NCI-H2171 (cell line): ENCODE data around the gene EMC10.
A peak's percentile ranks its signal among the peaks of the same experiment; 100 is the strongest.

Experiments used
- DNase-seq: peaks from one replicate; lab custom pipeline; 2025; lab: John Stamatoyannopoulos, UW

The EMC10 gene

DNA sequence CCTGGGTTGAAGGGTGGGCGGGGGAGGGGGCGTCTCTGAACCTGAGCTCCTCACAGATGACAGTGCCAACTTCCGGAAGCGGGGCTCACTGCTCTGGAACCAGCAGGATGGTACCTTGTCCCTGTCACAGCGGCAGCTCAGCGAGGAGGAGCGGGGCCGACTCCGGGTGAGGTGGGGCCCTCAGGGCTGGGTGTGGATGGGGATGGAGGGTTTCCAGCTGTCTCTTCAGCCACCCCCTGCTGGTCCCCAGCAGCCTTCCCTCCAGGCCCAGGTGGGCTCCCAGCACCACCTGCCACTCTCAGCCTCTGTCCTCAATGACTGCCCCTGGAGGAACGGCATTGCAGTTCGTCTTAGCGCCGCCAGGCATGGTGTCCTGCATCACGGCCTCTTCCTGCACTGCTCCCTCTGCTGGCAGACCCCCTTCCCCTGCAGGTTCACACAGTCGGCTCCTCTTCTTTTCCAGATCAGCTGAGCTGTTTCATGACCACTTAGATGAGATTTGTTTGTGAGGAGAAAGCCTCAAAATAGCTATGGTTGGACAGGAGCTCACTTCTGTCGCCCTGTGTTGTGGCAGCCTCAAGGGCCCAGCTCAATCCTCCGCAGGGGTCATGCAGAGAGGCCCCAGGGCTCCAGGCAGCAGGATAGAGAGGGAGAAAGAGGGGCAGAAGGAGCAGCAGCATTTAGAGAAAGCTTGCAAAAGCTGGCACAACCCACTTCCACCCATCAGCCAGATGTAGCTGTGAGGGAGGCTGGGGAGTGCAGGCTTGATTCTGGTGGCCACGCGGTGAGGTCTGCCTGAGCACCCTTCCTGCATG, 2.8 kb downstream of the EMC10 start:
- no peak for DNase-seq

DNA sequence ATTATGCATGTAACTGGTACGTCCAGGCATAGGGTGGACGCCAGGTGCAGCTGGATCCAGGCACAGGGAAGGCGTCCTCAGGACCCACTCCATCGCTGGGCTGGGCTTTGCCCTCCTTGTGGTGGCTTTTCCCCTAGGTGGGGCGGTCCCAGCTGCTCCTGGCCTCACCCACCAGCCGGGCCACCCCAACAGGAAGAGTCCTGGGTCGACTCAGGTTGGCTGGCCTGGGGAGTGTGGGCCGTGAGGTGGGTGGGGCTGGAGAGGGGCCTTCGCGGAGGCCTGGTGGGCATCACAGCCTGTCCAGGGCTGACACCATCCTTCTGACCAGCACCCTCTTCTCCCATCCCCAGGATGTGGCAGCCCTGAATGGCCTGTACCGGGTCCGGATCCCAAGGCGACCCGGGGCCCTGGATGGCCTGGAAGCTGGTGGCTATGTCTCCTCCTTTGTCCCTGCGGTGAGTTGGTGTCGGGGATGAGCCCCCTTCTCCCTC, 3.5 kb downstream of the EMC10 start:
- DNase-seq: no peak

DNA sequence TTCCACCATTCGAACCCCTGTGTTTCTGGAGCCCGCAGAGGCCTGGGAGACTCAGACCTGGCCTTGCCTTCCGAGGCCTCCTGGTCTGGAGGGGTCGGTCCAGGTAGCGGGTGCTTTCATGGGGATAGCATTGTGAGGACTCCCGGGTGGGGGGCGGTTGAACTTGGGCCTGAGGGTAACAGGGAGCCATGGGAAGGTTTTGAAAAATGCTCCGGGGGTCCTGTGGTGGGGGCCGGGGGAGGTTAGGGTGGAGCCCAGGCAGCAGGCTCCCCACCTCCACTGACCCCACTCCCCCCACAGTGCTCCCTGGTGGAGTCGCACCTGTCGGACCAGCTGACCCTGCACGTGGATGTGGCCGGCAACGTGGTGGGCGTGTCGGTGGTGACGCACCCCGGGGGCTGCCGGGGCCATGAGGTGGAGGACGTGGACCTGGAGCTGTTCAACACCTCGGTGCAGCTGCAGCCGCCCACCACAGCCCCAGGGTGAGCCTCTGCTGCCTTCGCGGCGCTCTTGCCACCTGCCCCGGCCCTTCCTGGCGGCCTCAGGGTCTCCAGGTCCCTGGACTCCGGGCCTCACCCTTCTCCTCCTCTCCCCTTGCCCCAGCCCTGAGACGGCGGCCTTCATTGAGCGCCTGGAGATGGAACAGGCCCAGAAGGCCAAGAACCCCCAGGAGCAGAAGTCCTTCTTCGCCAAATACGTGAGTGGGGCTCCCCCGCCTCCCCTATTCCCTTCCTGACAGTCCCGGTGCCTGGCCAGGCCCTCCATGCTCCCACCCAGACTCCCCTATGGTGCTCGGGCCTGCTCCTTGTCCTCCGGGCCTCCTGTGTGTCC, 4.2 kb downstream of the EMC10 start:
- DNase-seq: no peak

DNA sequence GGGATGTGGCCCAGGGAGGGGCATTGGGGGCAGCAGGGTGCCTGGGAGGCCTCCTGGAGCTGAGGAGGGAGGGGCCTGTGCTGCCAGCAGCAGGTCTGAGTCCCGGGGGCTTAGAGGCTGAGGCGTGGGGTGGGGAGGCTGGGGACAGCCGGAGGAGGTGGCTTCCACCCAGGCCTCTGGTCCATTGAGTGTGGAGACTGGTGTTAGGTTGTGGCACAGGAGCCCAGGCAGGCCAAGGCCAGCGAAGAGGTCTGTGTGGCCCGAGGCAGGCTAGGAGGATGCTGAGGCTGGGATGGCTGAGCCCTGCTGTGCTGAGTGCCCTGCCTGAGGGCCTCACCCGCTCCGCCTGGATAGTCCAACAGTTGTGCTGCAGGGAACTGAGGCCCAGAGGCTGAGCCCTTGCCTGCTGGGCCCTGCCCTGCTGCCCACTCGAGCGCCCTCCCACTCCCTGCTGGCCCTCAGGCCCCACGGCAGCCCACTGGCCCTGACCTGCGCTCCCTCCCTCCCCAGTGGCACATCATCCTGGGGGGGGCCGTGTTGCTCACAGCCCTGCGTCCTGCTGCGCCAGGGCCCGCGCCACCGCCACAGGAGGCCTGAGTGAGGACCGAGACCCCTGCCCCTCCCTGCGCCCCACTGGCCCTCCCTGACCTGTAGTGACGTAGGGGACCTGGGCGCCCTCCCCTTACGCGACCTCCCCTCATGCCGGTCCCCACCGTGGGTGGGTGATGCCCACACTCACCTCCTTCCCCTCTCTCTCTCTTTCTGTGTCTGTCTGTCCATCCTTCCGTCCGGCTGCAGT, 5.2 kb downstream of the EMC10 start:
- no peak for DNase-seq

DNA sequence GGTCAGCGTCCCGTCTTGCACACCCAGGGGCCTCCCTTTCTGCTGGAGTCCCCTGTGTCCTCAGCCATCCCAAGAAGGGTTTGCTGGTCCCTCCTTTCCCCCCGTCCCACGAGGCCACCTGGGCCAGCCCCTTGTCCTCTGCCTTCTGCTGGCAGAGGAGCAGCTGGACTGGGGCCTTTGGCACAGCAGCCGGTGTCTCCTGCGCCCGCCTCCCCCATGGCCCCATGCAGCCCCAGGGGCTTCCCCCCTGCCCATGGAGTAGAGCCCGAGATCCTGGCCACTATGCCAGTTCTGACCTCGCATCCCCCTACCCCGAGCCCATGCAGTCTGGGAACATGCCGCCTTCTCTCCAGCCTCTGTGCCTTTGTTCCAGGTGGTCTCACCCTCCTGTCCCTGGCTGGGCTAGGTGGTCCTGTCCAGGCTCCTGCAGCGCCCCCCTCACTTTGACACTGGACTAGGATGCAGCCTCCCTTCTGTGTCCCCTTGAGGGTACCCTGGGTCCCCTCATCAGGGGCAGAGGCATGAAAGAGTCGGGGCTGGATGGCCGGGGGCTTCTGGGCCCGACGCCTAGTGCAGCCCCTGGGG, 6.1 kb downstream of the EMC10 start:
- DNase-seq: no peak

DNA sequence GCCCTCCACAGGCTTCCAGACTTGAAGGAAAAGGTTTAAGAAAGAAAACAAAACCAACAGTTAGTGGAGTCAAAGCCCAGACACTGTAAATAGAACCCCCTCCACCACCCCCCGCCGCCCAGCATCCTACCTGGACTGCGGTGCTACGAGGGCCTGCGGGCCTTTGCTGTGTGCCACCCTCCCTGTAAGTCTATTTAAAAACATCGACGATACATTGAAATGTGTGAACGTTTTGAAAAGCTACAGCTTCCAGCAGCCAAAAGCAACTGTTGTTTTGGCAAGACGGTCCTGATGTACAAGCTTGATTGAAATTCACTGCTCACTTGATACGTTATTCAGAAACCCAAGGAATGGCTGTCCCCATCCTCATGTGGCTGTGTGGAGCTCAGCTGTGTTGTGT, 6.6 kb downstream of the EMC10 start:
- DNase-seq: no peak

DNA sequence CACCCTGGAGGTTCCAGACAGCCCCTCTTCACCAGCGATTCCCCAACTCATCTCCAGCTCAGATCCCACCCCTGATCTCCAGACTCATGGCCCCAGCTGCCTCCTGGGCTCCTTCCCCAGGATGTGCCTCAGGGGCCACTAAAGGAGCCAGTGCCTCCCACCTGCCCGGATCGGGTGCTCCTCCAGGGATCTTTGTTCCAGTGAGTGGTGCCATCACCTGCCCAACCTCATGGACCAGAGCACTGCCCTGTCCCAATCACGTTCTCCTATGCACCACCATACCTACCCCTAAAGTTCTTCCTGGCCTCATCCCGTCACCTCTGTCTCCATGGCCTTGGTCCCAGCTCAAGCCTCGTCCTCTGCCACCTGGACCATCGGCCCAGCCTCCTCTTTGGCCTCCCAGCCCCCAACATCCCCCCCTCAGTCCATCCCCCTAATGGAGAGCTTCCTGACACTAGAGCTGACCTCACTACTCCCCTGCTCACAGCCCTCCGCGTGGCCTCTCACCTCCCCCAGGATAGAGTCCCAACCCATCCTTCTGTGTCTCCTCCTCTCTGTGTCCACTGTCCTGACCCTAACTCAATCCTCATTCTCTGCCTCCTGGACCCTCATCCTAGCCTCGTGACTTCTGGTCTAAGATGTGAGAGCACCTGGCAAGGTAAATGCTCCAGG, 9.1 kb downstream of the EMC10 start:
- no peak for DNase-seq

DNA sequence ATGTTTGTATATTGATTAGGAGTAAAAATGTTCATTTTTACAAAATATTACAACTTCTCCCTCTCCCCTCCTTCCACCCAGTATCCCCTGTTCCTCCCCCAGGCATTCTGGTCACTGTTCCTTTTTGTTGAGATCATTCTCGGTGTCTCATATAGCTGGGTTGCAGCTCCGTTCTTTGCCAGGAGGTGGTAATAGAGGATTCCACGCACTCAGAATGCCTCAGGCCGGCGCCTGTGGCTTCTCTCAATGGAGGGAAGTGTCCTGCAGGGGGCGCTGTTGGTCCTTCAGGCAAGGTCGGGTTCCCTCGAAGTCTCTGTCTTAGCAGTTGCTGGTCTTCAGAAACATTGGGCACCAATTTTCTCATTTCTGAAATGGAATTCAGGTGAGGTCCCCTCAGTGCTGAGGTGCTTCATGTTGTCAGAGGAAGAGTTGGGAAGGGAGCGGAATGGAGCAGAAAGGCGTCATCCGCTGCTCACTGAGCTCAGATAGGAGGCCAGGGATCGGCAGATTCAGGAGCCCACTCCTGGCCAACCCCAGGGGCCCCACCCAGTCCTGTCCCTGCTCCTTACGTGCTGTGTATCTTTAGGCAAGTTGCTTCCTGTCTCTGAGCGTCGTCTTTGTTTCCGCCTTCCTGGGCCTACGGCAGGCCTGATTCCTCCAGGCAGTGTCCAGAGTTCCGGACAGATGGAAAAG, 10.7 kb downstream of the EMC10 start:
- peak; percentile 16 for DNase-seq

DNA sequence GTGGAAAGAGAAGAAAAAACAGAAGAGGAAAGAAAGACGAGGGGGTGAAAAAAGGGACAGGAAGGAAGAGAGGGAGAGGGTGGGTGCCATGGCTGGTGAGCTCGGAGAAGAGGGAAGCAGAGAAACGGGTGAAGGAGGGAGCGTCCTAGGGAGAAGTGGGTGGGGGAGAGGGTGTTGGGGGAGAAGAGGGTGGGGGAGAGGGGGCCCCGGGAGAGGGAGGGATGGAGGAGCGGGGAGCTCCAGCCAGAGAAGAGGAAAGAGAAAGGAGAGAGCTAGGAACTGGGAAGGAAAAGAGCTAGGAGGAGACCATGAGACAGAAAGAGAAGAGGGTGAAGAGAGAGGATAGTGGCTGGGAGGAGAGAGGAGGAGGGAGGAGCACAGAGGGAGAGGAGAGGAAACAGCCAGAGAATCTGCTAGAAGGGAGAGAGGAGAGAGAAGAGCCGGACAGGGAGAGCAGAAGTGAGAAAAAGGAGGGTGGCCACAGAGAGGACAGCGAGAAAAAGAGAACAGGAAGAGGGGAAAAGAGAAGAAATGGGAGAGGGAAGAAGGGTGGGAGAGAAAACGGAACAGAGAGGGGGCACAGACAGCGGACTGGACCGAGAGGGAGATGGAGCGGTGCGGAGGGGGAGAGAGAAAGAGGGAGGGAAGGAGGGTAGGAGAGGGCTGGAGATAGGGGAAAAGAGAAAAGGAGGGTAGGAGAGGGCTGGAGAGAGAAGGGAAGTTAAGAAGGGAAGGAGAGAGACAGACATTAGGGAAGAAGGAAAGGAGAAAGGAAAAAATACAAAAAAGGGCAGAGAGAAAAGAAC, 12.3 kb downstream of the EMC10 start:
- DNase-seq: no peak

DNA sequence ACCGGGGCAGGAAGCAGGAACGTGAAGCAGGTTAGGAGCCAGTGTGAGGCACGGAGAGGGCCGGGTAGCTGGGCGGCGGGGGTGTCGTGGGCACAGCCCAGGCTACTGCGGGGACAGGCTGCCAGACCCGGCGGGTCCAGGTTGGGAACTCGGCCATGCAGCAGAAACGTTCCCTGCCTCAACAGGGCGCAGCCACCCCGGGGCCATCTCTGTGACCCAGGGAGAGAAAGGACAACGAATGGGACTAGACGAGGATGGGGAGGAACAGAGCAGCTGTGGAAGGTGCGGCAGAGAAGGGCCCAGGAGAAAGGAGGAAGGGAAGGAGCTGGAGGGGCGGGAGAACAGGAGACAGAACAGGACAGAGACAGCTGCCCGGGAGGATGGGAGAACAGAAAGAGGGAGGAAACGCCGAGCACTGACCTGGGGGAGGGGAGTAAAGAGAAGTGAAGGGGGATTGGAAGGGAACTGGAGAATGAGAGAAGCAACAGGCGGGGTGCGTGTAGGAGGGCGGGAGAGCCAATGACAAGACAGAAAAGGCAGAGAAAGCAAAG, 13.2 kb downstream of the EMC10 start:
- DNase-seq: no peak

DNA sequence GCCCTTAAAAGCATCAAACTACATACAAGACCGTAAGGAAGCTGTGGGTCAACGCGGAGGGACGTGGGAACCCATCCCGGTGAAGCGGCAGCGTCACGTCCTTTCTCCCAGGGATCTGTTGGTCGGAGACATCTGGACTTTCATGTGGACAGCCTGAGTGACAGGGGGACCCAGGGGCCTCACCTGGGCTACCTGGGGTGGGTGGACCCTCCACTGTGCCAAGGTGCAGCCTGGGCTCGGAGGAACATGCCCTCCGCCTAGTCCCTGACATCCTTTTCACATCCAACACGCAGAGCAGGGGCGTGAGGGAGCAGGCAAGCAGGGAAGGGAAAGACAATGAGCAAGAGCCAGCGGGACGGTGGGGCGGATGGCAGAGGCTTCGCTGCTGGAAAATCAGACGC, 14.1 kb downstream of the EMC10 start:
- DNase-seq: no peak

DNA sequence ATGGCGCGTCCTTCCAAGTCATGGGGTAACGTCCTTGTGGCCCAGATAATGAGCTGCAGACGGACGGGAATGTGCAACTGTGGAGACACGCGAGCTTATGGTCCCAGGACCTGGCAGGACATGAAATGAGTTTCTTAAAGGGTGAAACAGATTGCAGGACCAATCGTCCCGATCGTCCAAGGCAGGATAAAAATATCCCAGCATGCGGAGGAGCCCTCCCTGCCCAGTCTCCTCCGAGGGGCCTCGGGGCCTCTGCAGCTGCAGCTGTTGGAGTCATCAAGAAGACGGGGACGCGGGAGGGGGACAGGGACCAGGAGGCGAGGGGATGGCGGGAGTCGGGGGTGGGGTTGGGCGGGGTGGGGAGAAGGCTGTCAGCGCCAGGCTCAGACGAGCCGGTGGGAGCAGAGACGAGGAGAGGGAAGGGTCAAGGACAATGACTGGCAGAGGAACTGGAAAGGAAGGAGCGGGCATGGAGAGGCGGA, 14.7 kb downstream of the EMC10 start:
- no peak for DNase-seq

DNA sequence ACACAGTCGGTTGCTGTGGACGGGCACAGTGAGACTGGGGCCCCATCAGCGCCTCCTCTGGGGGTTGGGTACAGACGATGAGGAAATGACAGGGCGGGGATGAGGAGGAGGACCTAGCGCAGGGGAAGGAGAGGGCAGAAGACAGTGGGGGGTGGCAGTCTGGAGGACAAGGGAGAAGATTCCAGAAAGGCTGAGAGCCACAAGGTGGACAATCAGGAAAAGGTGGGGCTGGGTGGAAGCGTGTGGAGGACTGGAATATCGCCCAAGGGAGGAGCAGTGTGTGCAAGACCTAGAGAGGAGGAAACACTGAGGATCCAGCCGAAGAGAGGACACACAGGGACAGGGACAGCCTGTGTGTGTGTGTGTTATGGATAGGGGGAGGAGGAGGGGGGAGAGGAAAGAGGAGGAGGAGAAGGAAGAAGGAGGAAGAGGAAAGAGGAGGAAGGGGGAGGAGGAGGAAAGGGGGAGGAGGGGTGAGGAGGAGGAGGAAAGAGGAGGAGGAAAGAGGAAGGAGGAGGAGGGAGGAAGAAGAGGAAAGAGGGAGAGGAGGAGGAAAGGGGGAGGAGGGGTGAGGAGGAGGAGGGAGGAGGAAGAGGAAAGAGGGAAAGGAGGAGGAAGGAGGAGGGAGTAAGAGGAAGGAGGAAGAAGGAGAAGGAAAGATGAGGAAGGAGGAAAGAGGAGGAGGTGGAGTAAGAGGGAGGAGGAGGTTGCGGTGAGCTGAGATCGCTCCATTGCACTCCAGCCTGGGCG, 16.2 kb downstream of the EMC10 start:
- DNase-seq: no peak

DNA sequence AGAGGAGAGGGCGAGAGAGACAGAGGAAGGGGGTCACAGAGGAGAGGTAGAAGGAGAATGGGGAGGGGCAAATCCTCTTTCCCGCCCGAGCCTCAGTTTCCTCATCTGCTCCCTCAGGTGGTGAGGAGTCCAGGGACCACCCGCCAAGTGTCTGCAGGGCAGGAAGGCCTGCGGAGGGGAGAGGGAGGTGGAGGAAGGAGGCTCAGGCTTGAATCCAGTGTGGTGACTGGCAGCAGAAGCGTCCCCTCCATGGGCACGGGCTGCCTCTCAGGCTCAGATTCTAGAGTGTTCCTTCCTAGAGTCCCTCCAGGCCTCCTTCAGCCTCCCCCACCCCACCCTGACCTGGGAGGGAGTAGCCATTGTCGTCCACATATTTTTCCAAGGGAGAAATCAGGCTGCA, 16.9 kb downstream of the EMC10 start:
- no peak for DNase-seq

DNA sequence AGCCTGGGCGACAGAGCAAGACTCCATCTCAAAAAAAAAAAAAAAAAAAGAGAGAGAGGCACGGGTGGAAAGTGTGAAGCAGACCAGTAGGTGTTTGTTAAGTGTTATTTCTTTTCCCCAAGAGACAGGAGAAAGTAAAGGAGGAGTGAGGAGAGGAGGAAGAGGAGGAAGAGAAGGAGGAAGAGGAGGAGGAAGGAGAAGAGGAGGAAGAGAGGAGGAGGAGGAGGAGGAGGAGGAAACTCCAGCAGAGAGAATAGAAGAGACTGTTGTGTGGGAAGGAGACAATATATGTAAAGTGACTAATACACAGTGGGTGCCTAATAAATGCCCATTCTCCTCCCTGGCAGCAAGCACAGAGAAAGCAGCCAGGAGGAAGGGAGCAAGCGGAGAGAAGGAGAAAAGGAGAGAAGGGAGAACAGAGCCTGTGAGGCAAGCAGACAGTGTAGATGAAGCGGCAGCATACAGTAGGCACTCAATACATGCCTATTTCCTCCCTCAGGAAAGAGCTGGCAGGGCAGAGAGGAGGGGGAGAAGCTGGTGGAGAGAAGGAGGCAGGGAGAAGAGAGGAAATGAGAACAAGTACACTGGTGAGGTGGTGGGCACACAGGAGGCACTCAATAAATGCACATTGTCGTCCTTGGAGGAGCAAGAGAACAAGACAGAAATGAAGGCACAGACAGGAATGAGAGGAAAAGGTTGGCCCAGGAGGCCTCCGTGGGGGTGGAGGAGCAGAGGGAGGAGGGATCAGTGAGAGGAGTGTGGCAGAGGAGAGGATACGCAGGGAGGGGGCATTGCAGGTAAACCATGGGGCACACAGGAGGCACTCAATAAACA, 18.1 kb downstream of the EMC10 start:
- DNase-seq: no peak

DNA sequence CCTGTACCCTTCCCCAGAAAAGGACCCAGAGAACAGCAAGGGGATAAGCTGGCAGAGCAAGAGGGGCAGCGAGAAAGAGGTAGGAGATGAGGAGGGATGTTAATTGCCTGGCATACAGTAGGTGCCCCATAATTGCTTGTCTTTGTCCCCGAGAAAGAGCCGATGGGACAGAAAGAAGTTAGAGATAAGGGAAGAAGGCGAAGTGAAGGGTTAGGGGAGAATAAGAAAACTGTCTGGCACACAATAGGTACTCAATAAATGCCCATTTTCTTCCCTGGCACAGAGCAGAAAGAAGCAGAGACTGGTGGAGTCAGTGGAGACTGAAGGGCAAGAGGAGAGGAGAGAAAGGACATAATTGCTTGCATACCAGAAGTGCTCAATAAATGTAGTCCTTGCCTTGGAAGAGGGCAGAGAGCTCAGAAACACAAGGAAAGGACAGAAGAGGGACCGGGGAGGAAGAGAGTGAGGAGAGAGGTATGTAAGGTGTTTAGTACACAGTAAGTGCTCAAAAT, 18.8 kb downstream of the EMC10 start:
- no peak for DNase-seq

DNA sequence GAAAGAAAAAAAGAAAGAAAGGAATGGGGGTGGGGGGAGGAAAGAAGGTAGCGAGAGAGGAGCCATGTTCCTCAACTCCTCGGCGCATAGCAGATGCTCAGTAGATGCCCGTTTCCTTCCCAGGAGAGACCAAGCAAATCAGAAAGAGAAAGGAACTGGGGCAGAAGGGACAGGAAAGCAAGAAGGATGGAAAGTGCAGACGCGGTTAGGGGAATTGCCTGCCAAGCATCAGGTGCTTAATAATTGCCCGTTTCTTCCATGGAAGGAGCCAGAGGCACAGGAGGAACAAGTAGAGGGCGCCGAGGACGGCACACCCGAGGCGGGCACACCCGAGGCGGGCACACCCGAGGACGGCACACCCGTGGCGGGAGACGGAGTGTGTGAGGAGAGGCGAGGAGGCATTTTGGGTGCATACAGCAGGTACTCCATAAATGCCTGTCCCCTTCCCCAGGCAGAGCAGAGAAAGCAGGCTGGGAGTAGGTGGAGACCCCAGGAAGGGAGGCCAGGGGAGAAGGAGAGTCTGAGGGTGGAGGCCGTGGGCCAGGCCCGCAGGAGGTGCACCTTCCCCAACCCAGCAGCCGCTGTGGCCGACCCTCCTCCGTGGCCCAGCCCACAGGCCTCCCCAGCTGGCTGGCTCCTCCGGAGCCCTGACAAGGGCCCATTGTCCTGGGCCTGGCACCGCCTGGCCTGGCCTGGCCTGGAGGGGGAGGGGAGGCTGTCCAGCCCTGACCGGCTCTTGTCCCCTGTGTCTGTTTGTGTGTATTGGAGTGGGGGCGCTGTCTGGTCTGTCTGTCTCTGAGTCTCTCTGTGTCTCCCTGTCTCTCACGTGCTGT, 20.1 kb downstream of the EMC10 start:
- no peak for DNase-seq
